ENCODE measurements around the gene IGSF9. TPM values are rescaled to one million over a fixed set of nuclear protein-coding genes. Genes with fewer than 3 reads are reported as not detected.

Gene IGSF9
- total RNA-seq, 4 donors from 2014 or later, result 0.29 to 6.2 (median 1.2) TPM; not detected in 1

- Histone ChIP-seq H3K9me3 (no peaks in the 10 kb centered on the region), H3K4me1 (no peaks in the 10 kb centered on the region), H3K4me3 (no peak overlapping the region), H3K27me3 (no peaks in the 10 kb centered on the region), H3K27ac (no peak overlapping the region), H3K36me3 (no peaks in the 10 kb centered on the region)
- intact Hi-C loops (cut with DNase I; ENCODE audit: low total_unique reads), result loop anchor here (10.0 kb wide), 1 partner anchor 75 kb away; the partner anchor contains the start of gene FCRL6
- DNase-seq, result no peak
- TF ChIP-seq CTCF (IDR thresholded peaks at IDR 0.05), result no peak
- no peak for TF ChIP-seq POLR2A (IDR thresholded peaks at IDR 0.05)
These were observed 65.4 kb downstream of the IGSF9 start for GRCh38 chr1:159879977-159880376.

- H3K4me3 ChIP-seq, result no peak overlapping the region
- no peak for TF ChIP-seq POLR2A (IDR thresholded peaks at IDR 0.05)
- no peak for DNase-seq
These were observed 66.3 kb downstream of the IGSF9 start for GRCh38 chr1:159879136-159879535.

GRCh38 chr1:159877695-159878444, 67.5 kb downstream of the IGSF9 start:
- H3K9me3 ChIP-seq, result no peaks in the 10 kb centered on the region
- no peak for DNase-seq
- no peaks in the 10 kb centered on the region for H3K27me3 ChIP-seq

More at GRCh38 chr1:159879136-159879535, 66.3 kb downstream of the IGSF9 start:
- H3K4me1 ChIP-seq, result no peaks in the 10 kb centered on the region
- H3K27me3 ChIP-seq, result no peaks in the 10 kb centered on the region
- H3K27ac ChIP-seq, result no peak overlapping the region
- H3K9me3 ChIP-seq, result no peaks in the 10 kb centered on the region
- intact Hi-C loops (cut with DNase I; ENCODE audit: low total_unique reads), result no loop called here
- no peaks in the 10 kb centered on the region for H3K36me3 ChIP-seq

More at GRCh38 chr1:159877695-159878444, 67.5 kb downstream of the IGSF9 start:
- TF ChIP-seq POLR2A (IDR thresholded peaks at IDR 0.05), result no peak
- no peak for TF ChIP-seq CTCF (IDR thresholded peaks at IDR 0.05)
- no peaks in the 10 kb centered on the region for H3K4me1 ChIP-seq
- no peak overlapping the region for H3K4me3 ChIP-seq
- no peaks in the 10 kb centered on the region for H3K36me3 ChIP-seq
- intact Hi-C loops (cut with DNase I; ENCODE audit: low total_unique reads), result no loop called here
- no peak overlapping the region for H3K27ac ChIP-seq

Small RNA genes within 50 kb of the gene (microRNA-seq; reads per million reads assigned to microRNA genes)
- not detected for gene MIR4259 (ENCODE audit: borderline microRNAs expressed, borderline replicate concordance)

Small RNA genes within 50 kb of the gene (small RNA-seq; reads per million reads assigned to genes)
- gene MIR4259, result not detected

Other genes with a start within 250 kb of the IGSF9 start
- 1 to 10 TPM in 2 of 4 donors, not detected in 2; 1.4 to 2.1 TPM for gene CRP, start 231.0 kb downstream of the IGSF9 start, total RNA-seq
- 100 to 1,000 TPM in 1 of 4 donors, 10 to 100 TPM in 3; 15.6 to 121 (median 50.8) TPM for gene DUSP23, start 164.7 kb downstream of the IGSF9 start, total RNA-seq
- gene FCRL6, start 143.3 kb downstream of the IGSF9 start, total RNA-seq, result 1 to 10 TPM in 1 of 4 donors, under 1 TPM in 1, not detected in 2; 0.21 to 1.1 TPM
- 1 to 10 TPM in 2 of 4 donors, under 1 TPM in 1, not detected in 1; 0.28 to 3.2 (median 1.1) TPM for gene SLAMF8, start 118.7 kb downstream of the IGSF9 start, total RNA-seq
- under 1 TPM in 1 of 4 donors, not detected in 3; 0.37 TPM for gene VSIG8, start 83.0 kb downstream of the IGSF9 start, total RNA-seq
- 1 to 10 TPM in 2 of 4 donors, under 1 TPM in 1, not detected in 1; 0.97 to 3.6 (median 1.8) TPM for gene CFAP45, start 45.4 kb downstream of the IGSF9 start, total RNA-seq
- gene TAGLN2, start 20.1 kb downstream of the IGSF9 start, total RNA-seq, result 100 to 1,000 TPM; 113 to 246 (median 197) TPM
- not detected for gene SLAMF9, start 8.6 kb upstream of the IGSF9 start, total RNA-seq
- gene PIGM, start 86.4 kb upstream of the IGSF9 start, total RNA-seq, result 1 to 10 TPM; 1.8 to 9.4 (median 7.5) TPM
- gene KCNJ10, start 124.5 kb upstream of the IGSF9 start, total RNA-seq, result under 1 TPM in 1 of 4 donors, not detected in 3; 0.58 TPM
- gene KCNJ9, start 135.9 kb upstream of the IGSF9 start, total RNA-seq, result under 1 TPM in 1 of 4 donors, not detected in 3; 0.28 TPM
- gene IGSF8, start 153.0 kb upstream of the IGSF9 start, total RNA-seq, result 10 to 100 TPM in 3 of 4 donors, 1 to 10 TPM in 1; 5.4 to 41.4 (median 26.9) TPM
- gene ATP1A2, start 170.1 kb upstream of the IGSF9 start, total RNA-seq, result 10 to 100 TPM in 3 of 4 donors, 1 to 10 TPM in 1; 1.2 to 36.8 (median 13.4) TPM
- 1 to 10 TPM in 1 of 4 donors, not detected in 3; 1.5 TPM for gene ATP1A4, start 206.0 kb upstream of the IGSF9 start, total RNA-seq
- under 1 TPM in 3 of 4 donors, not detected in 1; 0.26 to 0.48 (median 0.34) TPM for gene CASQ1, start 245.0 kb upstream of the IGSF9 start, total RNA-seq

All from uterus (tissue), 4 donors.